ENCODE results near the gene TPTE2. TPM values are rescaled to one million over a fixed set of nuclear protein-coding genes. Genes with fewer than 3 reads are reported as not detected.
A peak's percentile ranks its signal among the peaks of the same experiment; 100 is the strongest.

TPTE2 gene
- total and polyA plus RNA-seq, 10 of the 15 experiments (the other 5 are each of a cell fraction or from before 2014, with no cell fraction given) = 0.31 to 1.9 (median 1.2) TPM

DNA sequence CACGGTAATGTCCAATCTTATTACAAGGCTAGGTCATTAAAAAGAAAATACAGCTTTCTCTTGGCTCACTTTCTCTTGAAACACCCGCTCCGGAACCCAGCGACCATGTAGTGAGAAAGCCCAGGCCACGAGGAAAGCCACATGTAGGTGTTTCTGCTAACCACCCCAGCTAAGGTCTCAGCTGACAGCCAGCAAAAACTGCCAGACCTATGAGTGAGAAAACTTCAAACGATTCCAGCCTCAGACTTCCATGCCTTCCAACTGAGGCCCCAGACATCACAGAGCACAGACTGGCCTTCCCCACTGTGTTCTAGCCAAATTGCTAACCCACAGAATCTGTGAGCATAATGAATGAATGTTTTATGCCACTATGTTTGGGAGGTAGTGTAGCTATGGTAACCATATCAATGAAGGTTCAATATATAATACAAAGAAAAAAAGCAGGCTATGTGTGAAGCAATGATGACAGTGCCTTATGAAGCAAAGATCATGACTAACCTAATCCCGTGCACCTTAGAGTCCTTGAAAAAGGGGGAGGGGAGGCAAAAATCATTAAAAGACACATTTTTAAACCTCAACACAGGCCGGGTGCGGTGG lies 11.9 kb upstream of the TPTE2 start (continued):
- TF ChIP-seq, protein P1, sequence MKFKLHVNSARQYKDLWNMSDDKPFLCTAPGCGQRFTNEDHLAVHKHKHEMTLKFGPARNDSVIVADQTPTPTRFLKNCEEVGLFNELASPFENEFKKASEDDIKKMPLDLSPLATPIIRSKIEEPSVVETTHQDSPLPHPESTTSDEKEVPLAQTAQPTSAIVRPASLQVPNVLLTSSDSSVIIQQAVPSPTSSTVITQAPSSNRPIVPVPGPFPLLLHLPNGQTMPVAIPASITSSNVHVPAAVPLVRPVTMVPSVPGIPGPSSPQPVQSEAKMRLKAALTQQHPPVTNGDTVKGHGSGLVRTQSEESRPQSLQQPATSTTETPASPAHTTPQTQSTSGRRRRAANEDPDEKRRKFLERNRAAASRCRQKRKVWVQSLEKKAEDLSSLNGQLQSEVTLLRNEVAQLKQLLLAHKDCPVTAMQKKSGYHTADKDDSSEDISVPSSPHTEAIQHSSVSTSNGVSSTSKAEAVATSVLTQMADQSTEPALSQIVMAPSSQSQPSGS (IDR thresholded peaks at IDR 0.05; ENCODE audit: low read length) = no peak
- TF ChIP-seq CHD2 (IDR thresholded peaks at IDR 0.05; ENCODE audit: borderline replicate concordance, low read depth, low read length) (no peak), CBX3 (IDR thresholded peaks at IDR 0.05; ENCODE audit: borderline replicate concordance, low read depth) (no peak), ZNF622 (IDR thresholded peaks at IDR 0.05) (no peak), STAT3 (IDR thresholded peaks at IDR 0.05; ENCODE audit: low read depth, low read length) (no peak), RUNX3 (IDR thresholded peaks at IDR 0.05; ENCODE audit: low read length) (0 out of 2 replicates have a peak, but pooled peaks have one; percentile 9), ZSCAN29 (IDR thresholded peaks at IDR 0.05) (no peak), MEF2A (IDR thresholded peaks at IDR 0.05; ENCODE audit: insufficient read depth, low read depth, low read length) (no peak), EZH2 (IDR thresholded peaks at IDR 0.05; ENCODE audit: borderline replicate concordance, control insufficient read depth, low read depth, low read length) (no peak), MTA3 (IDR thresholded peaks at IDR 0.05; ENCODE audit: borderline replicate concordance, low read length) (no peak), SREBF2 (IDR thresholded peaks at IDR 0.05; ENCODE audit: low read length) (no peak), JUNB (IDR thresholded peaks at IDR 0.05) (no peak), NBN (IDR thresholded peaks at IDR 0.05) (no peak), NFXL1 (IDR thresholded peaks at IDR 0.05; ENCODE audit: borderline replicate concordance) (no peak), BMI1 (IDR thresholded peaks at IDR 0.05; ENCODE audit: borderline replicate concordance) (no peak), SP1 (IDR thresholded peaks at IDR 0.05; ENCODE audit: low read depth, low read length) (no peak), NR2F1 (conservative IDR thresholded peaks at IDR 0.05) (no peak), PAX5 (IDR thresholded peaks at IDR 0.05; ENCODE audit: borderline replicate concordance, low read depth, low read length) (peak; percentile 32; the same call in 1 of the 2 replicates), LARP7 (IDR thresholded peaks at IDR 0.05) (no peak), KAT2A (conservative IDR thresholded peaks at IDR 0.05; ENCODE audit: control insufficient read depth, low read depth, low read length) (no peak), ZBED1 (IDR thresholded peaks at IDR 0.05; ENCODE audit: borderline replicate concordance) (no peak), NR2C1 (IDR thresholded peaks at IDR 0.05) (no peak)
- TF ChIP-seq, protein P2, sequence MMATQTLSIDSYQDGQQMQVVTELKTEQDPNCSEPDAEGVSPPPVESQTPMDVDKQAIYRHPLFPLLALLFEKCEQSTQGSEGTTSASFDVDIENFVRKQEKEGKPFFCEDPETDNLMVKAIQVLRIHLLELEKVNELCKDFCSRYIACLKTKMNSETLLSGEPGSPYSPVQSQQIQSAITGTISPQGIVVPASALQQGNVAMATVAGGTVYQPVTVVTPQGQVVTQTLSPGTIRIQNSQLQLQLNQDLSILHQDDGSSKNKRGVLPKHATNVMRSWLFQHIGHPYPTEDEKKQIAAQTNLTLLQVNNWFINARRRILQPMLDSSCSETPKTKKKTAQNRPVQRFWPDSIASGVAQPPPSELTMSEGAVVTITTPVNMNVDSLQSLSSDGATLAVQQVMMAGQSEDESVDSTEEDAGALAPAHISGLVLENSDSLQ (IDR thresholded peaks at IDR 0.05) = 0 out of 2 replicates have a peak, but pooled peaks have one; percentile 20
- TF ChIP-seq, protein P3, sequence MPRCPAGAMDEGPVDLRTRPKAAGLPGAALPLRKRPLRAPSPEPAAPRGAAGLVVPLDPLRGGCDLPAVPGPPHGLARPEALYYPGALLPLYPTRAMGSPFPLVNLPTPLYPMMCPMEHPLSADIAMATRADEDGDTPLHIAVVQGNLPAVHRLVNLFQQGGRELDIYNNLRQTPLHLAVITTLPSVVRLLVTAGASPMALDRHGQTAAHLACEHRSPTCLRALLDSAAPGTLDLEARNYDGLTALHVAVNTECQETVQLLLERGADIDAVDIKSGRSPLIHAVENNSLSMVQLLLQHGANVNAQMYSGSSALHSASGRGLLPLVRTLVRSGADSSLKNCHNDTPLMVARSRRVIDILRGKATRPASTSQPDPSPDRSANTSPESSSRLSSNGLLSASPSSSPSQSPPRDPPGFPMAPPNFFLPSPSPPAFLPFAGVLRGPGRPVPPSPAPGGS (IDR thresholded peaks at IDR 0.05; ENCODE audit: borderline replicate concordance, insufficient read depth, low read depth, low read length, poor library complexity, severe bottlenecking) = no peak
- TF ChIP-seq, protein P4, sequence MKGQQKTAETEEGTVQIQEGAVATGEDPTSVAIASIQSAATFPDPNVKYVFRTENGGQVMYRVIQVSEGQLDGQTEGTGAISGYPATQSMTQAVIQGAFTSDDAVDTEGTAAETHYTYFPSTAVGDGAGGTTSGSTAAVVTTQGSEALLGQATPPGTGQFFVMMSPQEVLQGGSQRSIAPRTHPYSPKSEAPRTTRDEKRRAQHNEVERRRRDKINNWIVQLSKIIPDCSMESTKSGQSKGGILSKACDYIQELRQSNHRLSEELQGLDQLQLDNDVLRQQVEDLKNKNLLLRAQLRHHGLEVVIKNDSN (IDR thresholded peaks at IDR 0.05; ENCODE audit: borderline replicate concordance, extremely low read length, insufficient read depth, low read depth, low read length) = no peak
- TF ChIP-seq, protein P5, sequence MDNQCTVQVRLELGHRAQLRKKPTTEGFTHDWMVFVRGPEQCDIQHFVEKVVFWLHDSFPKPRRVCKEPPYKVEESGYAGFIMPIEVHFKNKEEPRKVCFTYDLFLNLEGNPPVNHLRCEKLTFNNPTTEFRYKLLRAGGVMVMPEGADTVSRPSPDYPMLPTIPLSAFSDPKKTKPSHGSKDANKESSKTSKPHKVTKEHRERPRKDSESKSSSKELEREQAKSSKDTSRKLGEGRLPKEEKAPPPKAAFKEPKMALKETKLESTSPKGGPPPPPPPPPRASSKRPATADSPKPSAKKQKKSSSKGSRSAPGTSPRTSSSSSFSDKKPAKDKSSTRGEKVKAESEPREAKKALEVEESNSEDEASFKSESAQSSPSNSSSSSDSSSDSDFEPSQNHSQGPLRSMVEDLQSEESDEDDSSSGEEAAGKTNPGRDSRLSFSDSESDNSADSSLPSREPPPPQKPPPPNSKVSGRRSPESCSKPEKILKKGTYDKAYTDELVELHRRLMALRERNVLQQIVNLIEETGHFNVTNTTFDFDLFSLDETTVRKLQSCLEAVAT (IDR thresholded peaks at IDR 0.05) = no peak
- TF ChIP-seq, protein P6, sequence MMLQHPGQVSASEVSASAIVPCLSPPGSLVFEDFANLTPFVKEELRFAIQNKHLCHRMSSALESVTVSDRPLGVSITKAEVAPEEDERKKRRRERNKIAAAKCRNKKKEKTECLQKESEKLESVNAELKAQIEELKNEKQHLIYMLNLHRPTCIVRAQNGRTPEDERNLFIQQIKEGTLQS (IDR thresholded peaks at IDR 0.05; ENCODE audit: borderline replicate concordance, extremely low read depth, low read depth, low read length) = no peak
